GM19372 (cell line): Measurements from ENCODE around the gene YJU2.
A peak's percentile ranks its signal among the peaks of the same experiment; 100 is the strongest.
"Not testable (repeated sequence)": the region's sequence is repeated elsewhere in the genome, so short reads cannot be mapped to it uniquely, and the experiment has no call there.

ENCODE experiments used
- ATAC-seq: cut with Tn5 transposase; IDR thresholded peaks from one replicate; pipeline ENCODE4 v1.9.1; 2021; ENCODE audit warnings: mild to moderate bottlenecking, low read depth, moderate library complexity; ENCODE audit not compliant: unreplicated experiment

Gene YJU2

GRCh38 chr19:4246767-4247593, at the start of gene YJU2:
Gene YJU2, plus strand, starts transcription at chr19:4247080. Its CDS starts 67 bp downstream, at chr19:4247147.
- ATAC-seq: peak; percentile 83

- ATAC-seq: no peak
These were observed 49.7 kb upstream of the YJU2 start for GRCh38 chr19:4197228-4197624.

- no peak for ATAC-seq
These were observed 49.0 kb upstream of the YJU2 start for GRCh38 chr19:4197625-4198466.

- no peak for ATAC-seq
These were observed 48.3 kb upstream of the YJU2 start for GRCh38 chr19:4198467-4199126.

GRCh38 chr19:4199699-4200293, 47.1 kb upstream of the YJU2 start:
- ATAC-seq: no peak

DNA sequence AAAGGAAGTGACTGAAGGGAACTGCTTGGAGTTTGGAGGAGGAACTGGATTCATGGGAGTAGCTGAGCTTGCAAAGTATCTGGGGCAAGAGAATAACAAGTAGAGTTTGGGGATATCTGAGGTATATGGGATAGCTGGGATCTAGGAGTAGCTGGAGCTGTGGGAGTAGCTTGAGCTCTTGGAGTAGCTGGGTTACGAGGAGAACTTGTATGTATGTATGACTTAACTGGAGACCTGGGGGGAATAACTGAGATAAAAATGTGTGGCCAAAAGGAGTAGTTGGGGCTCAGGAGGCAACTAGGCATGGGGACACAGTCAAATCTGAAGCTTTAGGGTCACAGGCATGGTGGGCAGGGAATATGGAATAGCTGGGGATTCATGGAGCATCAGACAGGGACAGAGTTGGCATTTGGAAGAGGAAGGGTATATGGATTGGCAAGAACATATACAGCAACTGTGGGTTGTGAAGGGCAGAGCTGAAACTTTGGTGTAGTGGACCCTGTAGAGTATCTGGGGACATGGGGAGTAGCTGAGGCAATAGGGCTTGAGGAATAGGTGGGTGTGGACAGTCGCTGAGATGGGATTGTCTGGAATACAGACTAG, 45.8 kb upstream of the YJU2 start:
- no peak for ATAC-seq

DNA sequence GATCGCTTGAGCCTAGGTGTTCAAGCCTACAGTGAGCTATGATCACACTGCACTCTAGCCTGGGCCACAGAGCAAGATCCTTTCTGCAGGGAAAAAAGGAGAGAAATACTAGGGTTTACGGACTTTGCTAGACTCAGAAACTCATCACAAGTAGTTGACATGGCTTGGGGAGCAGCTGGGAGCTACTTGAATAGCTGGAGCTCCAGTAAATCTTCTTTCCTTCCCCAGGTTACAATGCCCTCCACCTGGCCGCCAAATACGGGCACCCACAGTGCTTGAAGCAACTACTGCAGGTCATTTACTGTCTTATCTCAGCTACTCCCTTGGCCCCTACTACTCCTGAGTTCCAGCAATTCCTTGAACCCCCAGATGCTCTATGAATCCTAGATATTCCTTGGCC, 45.1 kb upstream of the YJU2 start:
- ATAC-seq: no peak

DNA sequence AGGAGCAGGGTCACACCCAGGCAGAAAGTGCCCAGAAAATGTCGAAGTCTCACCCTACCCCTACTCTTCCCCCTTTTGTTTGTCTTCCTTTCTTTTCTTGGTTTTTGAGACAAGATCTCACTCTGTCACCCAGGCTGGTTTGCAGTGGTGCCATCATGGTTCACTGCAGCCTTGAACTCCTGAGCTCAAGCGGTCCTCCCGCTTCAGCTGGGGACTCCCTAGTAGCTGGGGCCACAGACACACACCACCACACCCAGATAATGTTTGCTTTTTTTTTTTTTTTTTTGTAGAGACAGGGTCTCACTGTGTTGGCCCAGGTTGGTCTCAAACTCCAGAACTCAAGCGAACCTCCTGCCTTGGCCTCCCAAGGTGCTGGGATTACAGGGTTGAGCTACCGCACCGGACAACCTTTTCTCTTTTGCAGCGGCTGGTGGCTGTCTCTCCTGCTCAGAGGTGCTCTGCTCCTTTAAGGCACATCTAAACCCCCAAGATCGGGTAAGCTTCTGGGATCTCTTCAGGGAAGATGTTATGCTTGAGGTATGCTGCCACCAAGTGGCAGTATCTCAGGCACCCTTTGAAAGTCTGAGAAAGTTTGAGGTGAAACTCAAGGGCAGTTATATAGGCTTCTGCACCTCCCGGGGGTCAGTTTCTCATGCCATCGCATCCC, 39.9 kb upstream of the YJU2 start:
- ATAC-seq: no peak

DNA sequence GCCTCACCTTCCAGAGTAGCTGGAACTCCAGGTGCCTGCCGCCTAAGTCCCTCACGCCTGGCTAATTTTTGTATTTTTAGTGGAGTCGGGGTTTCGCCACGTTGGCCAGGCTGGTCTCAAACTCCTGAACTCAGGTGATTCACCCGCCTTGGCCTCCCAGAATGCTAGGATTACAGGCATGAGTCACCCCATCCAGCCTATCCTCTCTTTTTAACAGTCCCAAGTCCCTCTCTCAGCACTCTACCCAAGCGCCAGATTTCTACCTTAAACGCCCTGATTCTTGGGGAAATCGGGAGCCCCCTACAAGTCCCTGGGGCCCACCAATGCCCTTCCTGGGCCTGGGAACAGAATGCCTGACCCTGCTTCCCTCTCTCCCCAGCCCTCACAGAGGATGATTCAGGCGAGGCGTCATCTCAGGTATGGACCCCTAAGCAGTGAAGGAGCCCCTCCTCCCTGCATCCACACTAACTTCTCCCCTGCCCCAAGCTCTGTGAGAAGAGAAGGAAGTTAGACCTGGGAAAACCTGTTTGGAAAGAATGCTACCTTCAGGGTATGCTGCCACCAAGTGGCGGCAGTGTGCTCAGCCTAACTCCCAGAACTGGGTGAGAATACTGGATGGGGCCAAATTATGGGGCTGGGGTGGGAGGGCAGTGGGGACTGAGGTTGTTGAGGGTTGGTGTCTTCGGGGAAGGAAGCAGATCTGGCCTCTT, 38.3 kb upstream of the YJU2 start:
- ATAC-seq: no peak

GRCh38 chr19:4210166-4210731, 36.6 kb upstream of the YJU2 start:
- ATAC-seq: no peak

DNA sequence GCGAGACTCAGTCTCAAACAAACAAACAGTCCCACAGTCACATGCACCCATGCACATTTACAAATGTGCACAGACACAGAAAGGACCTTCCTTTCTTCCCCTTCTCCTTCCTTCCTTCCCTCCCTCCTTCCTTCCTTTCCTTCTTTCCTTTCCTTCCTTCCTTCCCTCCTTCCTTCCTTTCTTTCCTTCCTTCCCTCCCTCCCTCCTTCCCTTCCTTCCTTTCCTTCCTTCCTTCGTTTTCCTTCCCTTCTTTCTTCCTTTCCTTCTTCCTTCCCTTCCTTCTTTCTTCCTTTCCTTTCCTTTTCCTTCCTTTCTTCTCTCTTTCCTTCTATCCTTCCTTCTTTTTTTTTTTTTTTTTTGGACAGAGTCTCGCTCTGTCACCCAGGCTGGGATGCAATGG, 33.8 kb upstream of the YJU2 start:
- ATAC-seq: no peak

DNA sequence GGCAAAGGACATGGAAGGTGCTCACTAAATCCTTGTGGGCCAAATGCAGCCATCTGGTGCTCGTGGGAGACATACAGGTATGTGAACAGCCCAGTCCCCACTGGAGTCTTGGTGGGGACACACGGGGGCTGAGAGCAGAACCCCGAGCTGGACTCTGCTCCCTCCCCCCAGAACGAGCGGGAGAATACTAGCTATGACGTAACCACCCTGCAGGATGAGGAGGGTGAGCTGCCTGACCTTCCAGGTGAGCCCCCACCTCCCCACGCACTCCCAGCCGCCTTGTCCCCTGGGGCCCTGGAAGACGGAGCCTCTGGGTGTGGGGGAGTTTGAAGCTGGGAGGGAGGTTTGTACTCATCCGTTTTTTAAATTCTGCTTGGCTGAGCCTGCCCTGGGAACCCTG, 31.1 kb upstream of the YJU2 start:
- no peak for ATAC-seq

DNA sequence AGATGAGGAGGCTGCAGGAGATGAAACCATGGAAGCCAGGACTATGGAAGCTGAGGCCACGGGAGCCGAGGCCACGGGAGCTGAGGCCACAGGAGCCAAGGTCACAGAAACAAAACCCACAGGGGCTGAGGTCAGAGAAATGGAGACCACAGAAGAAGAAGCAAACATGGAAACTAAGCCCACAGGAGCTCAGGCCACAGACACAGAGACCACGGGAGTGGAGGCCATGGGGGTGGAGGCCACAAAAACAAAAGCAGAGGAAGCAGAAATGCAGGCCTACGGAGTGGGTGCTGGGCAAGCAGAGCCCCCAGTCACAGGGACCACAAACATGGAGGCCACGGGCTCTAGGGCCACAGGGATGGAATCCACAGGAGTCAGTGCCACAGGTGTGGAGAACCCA, 30.0 kb upstream of the YJU2 start:
- no peak for ATAC-seq

GRCh38 chr19:4217429-4218264, 29.2 kb upstream of the YJU2 start:
- ATAC-seq: no peak

- ATAC-seq: not testable (repeated sequence)
These were observed 28.4 kb upstream of the YJU2 start for GRCh38 chr19:4218523-4218922.

DNA sequence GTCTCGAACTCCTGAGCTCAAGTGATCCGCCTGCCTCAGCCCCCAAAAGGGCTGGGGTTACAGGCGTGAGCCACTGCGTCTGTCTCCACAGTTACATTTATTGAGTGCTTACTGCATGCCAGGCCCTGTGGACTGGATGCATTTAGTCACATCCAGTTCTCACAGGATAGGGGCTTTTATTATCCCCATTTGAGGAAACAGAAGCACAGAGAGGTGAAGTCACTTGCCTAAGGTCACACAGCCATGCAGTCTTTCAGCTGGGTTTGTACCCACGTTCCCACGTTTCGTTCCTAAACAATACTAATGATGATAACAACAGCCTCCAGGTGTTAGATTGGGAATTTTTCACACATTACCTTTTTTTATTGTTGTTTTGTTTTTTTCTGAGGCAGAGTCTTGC, 26.7 kb upstream of the YJU2 start:
- ATAC-seq: no peak

DNA sequence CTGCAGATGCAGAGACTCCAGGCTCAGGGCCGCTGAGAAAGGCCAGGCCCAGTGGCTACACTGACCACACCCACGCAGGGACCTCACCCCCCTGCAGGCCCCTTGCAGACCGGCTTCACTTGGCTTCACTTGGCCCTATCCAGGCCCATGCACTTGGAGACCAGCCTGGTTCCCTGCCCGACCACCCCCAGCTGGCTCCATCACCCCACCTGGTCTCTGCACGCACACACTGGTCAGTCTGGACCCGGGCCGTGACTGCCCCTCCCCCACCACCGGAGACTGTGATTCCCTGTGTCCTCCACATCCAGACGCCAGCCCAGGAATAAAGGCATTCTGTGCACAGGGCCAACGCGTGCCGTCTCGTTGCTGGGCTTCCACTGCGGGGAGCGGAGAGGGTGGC, 22.4 kb upstream of the YJU2 start:
- ATAC-seq: no peak

DNA sequence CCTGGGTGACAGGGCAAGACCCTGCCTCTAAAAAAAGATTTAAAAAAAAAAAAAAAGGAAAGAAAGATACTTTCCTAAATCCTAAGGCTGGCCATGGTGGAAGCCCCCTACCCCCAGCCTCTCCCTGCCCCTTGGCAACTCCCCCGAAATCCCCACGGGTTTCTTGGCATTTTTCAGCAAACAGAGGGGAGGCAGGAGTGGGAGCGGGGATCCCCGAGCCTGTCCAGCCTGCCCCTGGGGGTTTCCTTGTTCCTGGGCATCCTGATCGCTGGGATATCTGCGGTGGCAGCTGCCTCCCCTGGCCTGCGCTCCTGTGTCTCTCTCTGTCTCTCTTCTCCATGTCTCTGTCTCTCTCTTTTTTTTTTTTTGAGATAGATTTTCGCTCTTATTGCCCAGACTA, 21.0 kb upstream of the YJU2 start:
- no peak for ATAC-seq
